Glutamatergic neuron (in vitro differentiated cells): ENCODE measurements around the gene AMMECR1. TPM values are rescaled to one million over a fixed set of nuclear protein-coding genes. Genes with fewer than 3 reads are reported as not detected.

Source experiments
- DNase-seq: peaks from one replicate; pipeline ENCODE4 v3.0.0; 2022
- H3K27ac Mint-ChIP-seq: one replicate; pipeline ENCODE4 v1.8.0; 2020; ENCODE audit warnings: mild to moderate bottlenecking, mixed read lengths, inconsistent platforms; ENCODE audit not compliant: unreplicated experiment
- H3K27me3 Mint-ChIP-seq: one replicate; pipeline ENCODE4 v1.8.0; 2020; ENCODE audit warnings: mild to moderate bottlenecking, moderate library complexity, mixed read lengths, inconsistent platforms; ENCODE audit not compliant: unreplicated experiment
- H3K36me3 Mint-ChIP-seq: one replicate; pipeline ENCODE4 v1.8.0; 2020; ENCODE audit warnings: mild to moderate bottlenecking, mixed read lengths, inconsistent platforms; ENCODE audit not compliant: unreplicated experiment
- H3K4me1 Mint-ChIP-seq: one replicate; pipeline ENCODE4 v1.8.0; 2020; ENCODE audit warnings: mild to moderate bottlenecking, low read depth, mixed read lengths, inconsistent platforms; ENCODE audit not compliant: unreplicated experiment
- H3K4me3 Mint-ChIP-seq: one replicate; pipeline ENCODE4 v1.8.0; 2020; ENCODE audit warnings: mild to moderate bottlenecking, mixed read lengths, inconsistent platforms; ENCODE audit not compliant: unreplicated experiment
- H3K9me3 Mint-ChIP-seq: one replicate; pipeline ENCODE4 v1.8.0; 2020; ENCODE audit warnings: mild to moderate bottlenecking, moderate library complexity, mixed read lengths, inconsistent platforms; ENCODE audit not compliant: unreplicated experiment
- total RNA-seq: library from RNA; stranded (reverse); fragmentation: NEBNext Ultra II Directional; extraction: Animal tissue kit (Norgen Biotek cat#: 25700); gene quantifications from one replicate; pipeline ENCODE4 v1.2.1, GENCODE V29; 2021; ENCODE audit not compliant: unreplicated experiment
- TF ChIP-seq, protein P1 (sequence below): fragments of 200-600 bp; sonication (generic); IDR thresholded peaks from one replicate; pipeline ENCODE4 v1.5.0; 2021; ENCODE audit not compliant: partially characterized antibody, unreplicated experiment

Gene AMMECR1
- total RNA-seq, 1 donor from 2014 or later = 2.3 TPM

DNA sequence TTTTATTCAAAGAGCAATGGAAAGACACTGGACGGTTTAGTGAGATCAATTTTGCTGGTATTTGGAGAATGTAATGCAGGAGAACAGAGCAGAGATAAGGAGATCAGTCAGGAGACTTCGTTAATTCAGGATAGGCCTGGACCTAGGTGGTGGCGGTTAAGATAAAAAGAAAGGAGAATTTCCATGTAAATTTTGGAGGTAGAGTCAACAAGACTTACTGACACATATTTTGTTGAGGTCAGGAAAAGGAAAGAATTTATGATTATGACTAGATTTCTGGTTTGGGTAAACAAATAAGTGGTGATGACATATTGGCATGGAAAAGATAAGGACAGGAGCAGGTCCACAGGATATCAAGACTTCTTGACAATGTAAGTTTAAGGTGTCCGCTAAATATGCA lies 8.8 kb upstream of the AMMECR1 start:
- Mint-ChIP-seq H3K4me1 (no peaks in the 10 kb centered on the region), H3K27me3 (no peaks in the 10 kb centered on the region), H3K4me3 (no peak overlapping the region), H3K36me3 (no peaks in the 10 kb centered on the region), H3K9me3 (no peaks in the 10 kb centered on the region), H3K27ac (no peak overlapping the region)
- no peak for DNase-seq
- TF ChIP-seq, protein P1, sequence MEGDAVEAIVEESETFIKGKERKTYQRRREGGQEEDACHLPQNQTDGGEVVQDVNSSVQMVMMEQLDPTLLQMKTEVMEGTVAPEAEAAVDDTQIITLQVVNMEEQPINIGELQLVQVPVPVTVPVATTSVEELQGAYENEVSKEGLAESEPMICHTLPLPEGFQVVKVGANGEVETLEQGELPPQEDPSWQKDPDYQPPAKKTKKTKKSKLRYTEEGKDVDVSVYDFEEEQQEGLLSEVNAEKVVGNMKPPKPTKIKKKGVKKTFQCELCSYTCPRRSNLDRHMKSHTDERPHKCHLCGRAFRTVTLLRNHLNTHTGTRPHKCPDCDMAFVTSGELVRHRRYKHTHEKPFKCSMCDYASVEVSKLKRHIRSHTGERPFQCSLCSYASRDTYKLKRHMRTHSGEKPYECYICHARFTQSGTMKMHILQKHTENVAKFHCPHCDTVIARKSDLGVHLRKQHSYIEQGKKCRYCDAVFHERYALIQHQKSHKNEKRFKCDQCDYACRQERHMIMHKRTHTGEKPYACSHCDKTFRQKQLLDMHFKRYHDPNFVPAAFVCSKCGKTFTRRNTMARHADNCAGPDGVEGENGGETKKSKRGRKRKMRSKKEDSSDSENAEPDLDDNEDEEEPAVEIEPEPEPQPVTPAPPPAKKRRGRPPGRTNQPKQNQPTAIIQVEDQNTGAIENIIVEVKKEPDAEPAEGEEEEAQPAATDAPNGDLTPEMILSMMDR = no peak

GRCh38 chrX:110322603-110323002 lies 4.7 kb upstream of the AMMECR1 start:
- no peaks in the 10 kb centered on the region for H3K27me3 Mint-ChIP-seq
- no peak for DNase-seq
- no peaks in the 10 kb centered on the region for H3K36me3 Mint-ChIP-seq
- H3K4me3 Mint-ChIP-seq = no peak overlapping the region
- TF ChIP-seq, protein P1 = no peak
- no peaks in the 10 kb centered on the region for H3K4me1 Mint-ChIP-seq
- no peaks in the 10 kb centered on the region for H3K9me3 Mint-ChIP-seq
- no peak overlapping the region for H3K27ac Mint-ChIP-seq

DNA sequence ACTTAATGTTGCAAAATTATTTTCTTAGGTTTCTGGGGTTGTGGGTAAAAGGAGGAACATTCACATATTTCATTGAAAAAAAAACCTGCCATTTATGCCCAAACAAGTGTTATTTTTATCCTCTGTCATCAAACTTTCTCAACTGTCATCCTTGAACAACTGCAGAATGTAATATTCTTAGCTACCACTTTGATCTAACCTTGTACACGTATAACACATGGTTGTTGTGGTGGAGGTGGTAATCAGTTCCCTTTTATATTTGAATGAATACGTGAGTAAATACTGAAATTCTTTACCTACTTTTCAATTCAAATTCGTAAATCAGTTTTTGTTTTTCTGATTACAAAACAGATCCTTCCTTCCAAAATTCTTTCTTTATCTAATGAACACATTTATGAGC lies 3.8 kb upstream of the AMMECR1 start:
- no peak overlapping the region for H3K4me3 Mint-ChIP-seq
- peaks cover under 1% of the 10 kb centered on the region for H3K9me3 Mint-ChIP-seq
- H3K4me1 Mint-ChIP-seq = no peaks in the 10 kb centered on the region
- peaks cover 4% of the 10 kb centered on the region for H3K27me3 Mint-ChIP-seq
- H3K27ac Mint-ChIP-seq = no peak overlapping the region
- no peaks in the 10 kb centered on the region for H3K36me3 Mint-ChIP-seq
- DNase-seq = no peak
- TF ChIP-seq, protein P1 = no peak

GRCh38 chrX:110321081-110321480 lies 3.2 kb upstream of the AMMECR1 start:
- TF ChIP-seq, protein P1 = no peak
- Mint-ChIP-seq H3K36me3 (no peaks in the 10 kb centered on the region), H3K4me1 (peaks cover 1% of the 10 kb centered on the region)

DNA sequence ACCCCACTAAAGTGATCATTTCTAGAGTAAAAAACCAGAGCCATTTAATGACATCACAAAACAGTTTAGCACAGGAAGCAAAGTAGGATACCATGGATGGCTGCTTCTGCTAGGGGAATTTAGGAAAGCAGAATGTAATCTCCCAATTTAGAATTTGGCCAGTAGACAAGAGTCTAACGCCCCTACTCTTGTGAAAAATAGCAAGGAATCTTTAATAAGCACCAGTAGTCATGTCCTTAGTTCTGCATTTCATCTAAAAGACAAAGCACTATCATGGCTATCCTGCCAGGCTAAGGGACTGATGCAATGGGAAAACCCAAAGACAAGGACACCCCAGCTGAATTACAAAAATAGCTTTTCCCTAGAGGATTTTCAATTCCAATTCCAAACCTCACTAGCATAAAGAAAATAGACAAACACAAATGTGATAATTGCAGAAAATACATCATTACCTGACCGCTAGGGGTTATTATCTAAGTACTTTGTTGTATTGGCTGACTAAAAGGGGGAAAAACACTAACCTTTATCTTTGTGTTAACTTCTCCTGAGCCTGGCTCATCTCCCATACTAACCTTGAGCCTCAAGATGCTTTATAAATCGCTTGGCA lies 2.6 kb upstream of the AMMECR1 start:
- TF ChIP-seq, protein P1 = no peak
- H3K4me1 Mint-ChIP-seq = peaks cover 1% of the 10 kb centered on the region
- H3K4me3 Mint-ChIP-seq = no peak overlapping the region
- peaks cover 4% of the 10 kb centered on the region for H3K27me3 Mint-ChIP-seq
- H3K9me3 Mint-ChIP-seq = peaks cover 2% of the 10 kb centered on the region
- no peak for DNase-seq
- no peak overlapping the region for H3K27ac Mint-ChIP-seq
- no peaks in the 10 kb centered on the region for H3K36me3 Mint-ChIP-seq

More at GRCh38 chrX:110321081-110321480, 3.2 kb upstream of the AMMECR1 start:
- Mint-ChIP-seq H3K27me3 (peaks cover 4% of the 10 kb centered on the region), H3K27ac (no peak overlapping the region), H3K9me3 (peaks cover 2% of the 10 kb centered on the region), H3K4me3 (no peak overlapping the region)
- DNase-seq = no peak
